SW480 (cell line): ENCODE measurements around the gene AIF1L.
"Not testable (repeated sequence)": the region's sequence is repeated elsewhere in the genome, so short reads cannot be mapped to it uniquely, and the experiment has no call there.

Source experiments
- DNase-seq: peaks from one replicate; pipeline ENCODE4 v3.0.0-alpha.2; 2016; ENCODE audit warnings: low spot score

AIF1L gene

DNA sequence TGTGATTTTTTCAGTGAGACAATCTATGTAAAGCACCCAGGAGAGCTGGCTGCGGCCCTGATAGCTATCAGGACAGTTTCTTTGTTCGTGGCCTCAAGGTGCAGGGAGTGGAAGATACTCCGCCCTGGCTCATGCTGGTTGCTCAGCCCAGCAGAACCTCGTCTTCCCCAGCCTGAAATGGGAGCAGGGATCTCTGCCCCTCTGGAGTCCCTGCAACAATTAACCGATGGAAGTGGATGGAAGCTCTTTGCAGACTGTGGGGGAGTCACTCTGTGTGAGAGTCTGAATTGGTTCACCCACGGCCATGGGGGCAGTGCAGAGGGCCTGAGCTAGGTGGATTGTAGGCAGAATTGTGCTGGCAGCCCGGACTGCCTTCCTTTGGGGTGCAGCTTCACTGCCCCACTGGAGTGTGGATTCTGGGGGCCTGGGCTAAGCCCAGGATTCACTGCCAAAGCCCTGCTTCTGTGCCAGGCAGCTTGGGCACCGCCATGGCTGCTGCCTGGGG is 2.8 kb downstream of the AIF1L start:
- no peak for DNase-seq

- not testable (repeated sequence) for DNase-seq
These were observed 3.5 kb downstream of the AIF1L start for GRCh38 chr9:131099845-131100244.

- no peak for DNase-seq
These were observed 4.1 kb downstream of the AIF1L start for GRCh38 chr9:131100445-131100844.

DNA sequence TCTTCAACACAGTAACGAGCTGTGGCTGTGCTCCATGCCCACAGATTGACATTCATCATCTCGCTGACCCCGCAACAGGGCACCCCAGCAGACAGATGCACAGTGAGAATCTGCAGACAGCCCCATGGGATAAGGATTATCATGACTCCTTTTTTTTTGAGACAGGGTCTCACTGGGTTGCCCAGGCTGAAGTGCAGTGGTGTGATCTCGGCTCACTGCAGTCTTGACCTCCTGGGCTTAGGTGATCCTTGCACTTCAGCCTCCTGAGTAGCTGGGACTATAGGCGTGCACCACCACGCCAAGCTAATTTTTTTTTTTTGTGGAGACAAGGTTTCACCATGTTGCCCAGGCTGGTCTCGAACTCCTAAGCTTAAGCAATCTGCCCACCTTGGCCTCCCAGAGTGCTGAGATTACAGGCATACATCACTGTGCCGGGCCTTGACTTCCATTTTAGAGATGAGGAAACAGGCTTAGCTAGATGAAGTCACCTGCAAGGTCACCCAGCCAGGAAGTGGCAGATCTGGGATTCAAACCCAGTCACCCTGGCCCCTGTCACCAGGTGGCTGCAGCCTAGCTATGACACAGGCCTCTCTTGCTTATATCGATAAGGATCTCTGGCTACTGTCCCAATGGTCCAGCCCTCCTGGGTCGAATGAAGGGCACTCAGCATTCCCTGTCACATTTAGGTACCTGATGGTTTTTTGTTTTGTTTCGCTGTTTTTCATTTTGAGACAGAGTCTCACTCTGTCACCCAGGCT is 5.1 kb downstream of the AIF1L start:
- no peak for DNase-seq

DNA sequence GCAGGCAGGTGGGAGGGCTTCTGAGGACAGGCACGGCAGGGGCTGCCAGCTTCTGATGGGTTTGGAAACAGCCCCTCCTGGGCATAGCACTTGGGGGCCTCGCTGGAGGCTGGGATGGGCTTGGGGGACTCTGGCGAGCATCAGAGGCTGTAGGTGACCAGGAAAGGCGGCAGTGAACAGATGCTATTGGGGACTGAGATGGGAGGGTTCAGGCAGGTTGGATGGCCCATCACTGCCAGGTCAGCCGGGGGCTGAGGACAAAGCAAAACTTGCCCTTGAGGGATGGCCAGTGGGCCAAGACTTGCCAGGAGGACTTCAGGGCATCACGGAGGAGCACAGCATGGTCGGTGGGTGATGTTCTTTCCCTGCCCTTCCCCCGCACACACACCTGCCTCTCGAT is 6.7 kb downstream of the AIF1L start:
- DNase-seq = no peak

GRCh38 chr9:131103535-131103934 is 7.2 kb downstream of the AIF1L start:
- DNase-seq = no peak

DNA sequence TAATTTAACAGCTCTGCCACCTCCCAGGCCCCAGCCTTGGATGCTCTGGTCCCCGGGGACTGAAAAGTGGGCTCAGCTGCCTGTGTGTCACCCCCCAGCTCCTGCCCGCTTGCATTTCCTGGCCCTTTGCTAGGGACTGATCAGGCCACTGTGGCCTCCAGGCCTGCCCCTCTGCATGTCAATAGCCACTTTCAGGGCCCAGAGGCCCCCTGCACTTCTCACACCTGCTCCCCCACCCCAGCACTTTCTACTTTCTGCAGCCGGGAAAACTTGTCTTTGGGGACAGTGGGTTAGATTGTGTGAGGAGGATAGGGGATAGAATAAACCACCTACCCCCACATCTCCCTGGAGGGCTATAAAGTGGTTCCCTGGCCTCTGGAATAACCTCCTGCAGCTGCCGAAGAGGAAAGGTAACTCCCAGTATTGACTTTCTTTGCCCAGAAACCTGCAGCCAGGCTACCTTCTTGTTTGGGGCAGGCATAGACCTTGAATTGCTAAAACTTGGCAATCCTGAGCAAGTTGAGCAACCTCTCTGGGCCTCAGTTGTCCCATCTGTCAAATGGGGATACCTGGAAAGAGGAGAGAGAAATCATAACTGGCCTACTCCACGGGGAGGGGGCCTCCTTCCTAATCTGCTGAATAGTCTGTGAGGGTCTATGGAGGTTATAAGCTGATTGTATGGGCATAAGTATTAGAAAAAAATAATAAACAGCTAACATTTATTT is 7.8 kb downstream of the AIF1L start:
- DNase-seq = no peak

- DNase-seq = no peak
These were observed 9.6 kb downstream of the AIF1L start for GRCh38 chr9:131105952-131106351.

DNA sequence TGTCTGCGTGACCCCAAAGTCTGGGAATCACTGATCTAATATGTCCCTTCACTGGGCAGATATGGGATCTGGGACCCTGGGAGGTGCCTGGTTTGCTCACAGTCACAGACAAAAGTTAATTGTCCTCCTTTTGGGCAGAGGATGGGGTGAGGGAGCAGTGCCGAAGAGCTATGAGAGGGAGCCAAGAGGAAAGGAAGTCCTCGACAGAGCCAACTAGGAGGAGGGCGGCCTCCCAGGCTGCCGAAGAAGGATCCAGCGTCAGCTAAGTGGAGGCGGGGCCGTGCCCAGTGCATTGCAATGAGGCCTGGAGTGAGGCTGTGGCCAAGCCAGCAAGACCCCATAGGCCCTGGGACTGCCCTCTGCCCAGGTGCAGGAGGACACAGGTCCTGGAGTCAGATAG is 11.4 kb downstream of the AIF1L start:
- no peak for DNase-seq

DNA sequence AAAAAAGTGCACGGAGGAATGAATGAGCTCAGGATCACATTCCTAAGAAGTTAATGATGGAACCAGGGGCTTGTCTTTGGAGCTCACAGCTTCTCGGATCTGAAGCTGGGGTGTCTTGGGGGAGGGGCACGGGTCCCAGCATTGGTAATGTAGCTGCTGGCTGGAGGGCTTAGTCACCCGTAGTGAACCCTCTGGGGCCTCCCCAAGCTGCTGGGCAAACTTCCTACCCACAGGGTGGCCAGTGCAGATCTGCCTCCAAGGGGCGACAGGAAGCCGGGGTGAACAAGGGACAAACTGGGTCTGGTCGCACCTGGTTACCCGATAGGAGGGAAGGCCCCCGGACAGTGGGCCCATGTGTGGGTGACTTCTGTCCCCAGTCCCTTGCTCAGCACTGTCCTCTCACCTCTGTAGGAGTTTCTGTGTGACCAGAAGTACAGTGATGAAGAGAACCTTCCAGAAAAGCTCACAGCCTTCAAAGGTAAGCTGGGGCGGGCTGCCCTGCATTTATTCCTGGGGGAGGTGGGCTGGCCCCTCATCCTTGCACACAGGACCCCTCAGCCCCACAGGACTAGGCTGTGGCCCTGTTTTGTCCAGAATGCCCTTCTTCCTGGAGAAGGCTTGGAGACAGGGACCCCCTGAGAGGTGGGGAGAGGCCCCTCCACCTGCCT is 15.0 kb downstream of the AIF1L start:
- no peak for DNase-seq

GRCh38 chr9:131111854-131112311 is 15.6 kb downstream of the AIF1L start:
- no peak for DNase-seq

DNA sequence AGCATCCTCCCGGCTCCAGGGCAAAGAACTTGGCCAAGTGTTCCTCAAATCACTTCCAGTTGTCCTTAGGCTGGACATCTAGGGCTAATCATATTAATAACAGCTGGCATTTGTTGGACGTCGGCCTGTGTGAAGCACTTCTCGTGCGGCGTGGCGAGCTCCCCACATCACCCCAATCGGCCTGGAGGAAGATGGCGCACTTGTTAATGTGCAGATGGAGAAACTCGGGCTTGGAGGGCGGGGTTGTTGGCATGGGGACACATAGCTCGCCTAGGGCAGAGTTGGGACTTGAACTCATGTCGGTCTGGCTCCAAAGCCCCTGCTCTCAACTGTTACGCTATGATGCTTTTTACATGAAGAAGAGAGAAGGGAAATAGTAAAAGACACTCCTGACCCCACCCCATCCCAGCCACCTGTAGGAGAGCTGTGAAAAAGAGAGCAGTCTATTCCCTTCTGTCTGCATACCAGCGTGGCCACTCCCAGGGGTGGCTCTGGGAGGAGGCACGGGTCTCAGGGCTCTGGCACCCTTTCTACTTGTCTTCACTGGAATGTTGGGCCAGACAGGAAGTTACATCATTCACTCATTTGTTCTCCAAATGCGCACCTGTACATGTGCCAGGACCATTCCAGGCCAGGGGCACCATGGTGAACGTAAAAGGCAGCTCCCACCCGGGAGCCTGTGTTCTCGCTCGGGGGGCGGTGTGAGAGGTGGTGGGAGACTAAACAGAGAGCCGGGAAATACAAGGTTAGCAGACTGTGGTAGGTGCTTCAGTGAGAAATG is 16.2 kb downstream of the AIF1L start:
- DNase-seq = peak; percentile 26

DNA sequence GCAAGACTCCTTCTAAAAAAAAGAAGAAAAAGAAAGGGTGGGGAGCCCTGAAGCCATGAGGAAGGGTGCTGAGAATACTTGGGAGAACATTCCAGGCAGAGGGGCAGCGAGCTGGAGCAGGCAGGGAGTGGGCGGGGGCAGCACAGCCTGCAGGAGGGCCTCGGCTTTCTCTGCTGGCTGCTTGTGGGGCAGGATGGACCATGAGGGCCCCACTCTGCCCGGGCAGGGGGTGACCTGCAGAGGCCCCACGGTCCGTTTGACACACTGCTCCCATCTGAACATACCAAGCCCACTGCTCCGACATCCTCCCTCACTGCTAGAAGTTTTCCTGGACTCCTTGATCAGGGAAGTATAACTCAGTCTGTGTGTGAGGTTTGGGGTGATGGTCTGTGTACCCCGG is 17.3 kb downstream of the AIF1L start:
- no peak for DNase-seq

GRCh38 chr9:131114084-131114535 is 17.8 kb downstream of the AIF1L start:
- no peak for DNase-seq

- DNase-seq = not testable (repeated sequence)
These were observed 19.0 kb downstream of the AIF1L start for GRCh38 chr9:131115360-131115742.

DNA sequence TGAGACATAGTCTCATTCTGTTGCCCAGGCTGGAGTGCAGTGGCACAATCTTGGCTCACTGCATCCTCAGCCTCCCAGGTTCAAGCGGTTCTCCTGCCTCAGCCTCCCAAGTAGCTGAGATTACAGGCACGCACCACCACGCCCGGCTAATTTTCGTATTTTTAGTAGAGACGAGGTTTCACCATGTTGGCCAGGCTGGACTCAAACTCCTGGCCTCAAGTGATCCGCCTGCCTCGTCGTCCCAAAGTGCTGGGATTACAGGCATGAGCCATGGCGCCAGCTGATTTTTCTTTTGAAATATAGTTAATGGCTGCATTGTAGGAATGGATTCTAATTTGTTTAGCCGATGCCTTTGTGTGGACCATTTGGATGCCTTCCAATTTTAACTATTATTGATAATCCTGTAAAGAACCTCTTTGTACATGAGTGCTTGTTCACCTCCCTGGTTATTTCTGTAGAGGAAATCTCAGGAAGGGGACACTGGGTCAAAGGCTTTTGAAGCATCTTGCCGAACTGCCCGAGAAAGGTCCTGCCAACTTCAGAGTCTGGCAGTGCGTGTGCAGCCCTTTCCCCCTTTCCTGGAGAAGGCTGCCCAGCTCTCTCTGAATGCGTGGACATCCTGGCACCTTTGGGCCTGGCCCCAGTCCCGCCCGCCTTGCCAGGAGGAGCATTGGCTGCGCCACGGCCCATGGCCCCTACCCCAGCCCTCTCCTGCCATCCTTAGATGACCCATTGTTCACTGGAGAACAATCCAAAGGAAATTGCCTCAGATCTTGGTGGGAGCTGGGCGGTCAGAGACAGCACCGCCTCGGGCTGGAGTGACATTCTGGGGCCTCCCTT is 20.2 kb downstream of the AIF1L start:
- DNase-seq = no peak

GRCh38 chr9:131117121-131117761 is 20.9 kb downstream of the AIF1L start:
- DNase-seq = no peak

- DNase-seq = no peak
These were observed 21.4 kb downstream of the AIF1L start for GRCh38 chr9:131117762-131118145.

GRCh38 chr9:131119600-131119999 is 23.3 kb downstream of the AIF1L start:
- DNase-seq = no peak

GRCh38 chr9:131120620-131121228 is 24.4 kb downstream of the AIF1L start:
- no peak for DNase-seq
